ENCODE results near the gene MIPOL1. TPM values are rescaled to one million over a fixed set of nuclear protein-coding genes. Genes with fewer than 3 reads are reported as not detected.
A peak's percentile ranks its signal among the peaks of the same experiment; 100 is the strongest.

Gene MIPOL1
- total and polyA plus RNA-seq, 2 of the 13 experiments (the other 11 are each of a cell fraction or from before 2014, with no cell fraction given) = 8.6 to 34.2 TPM

DNA sequence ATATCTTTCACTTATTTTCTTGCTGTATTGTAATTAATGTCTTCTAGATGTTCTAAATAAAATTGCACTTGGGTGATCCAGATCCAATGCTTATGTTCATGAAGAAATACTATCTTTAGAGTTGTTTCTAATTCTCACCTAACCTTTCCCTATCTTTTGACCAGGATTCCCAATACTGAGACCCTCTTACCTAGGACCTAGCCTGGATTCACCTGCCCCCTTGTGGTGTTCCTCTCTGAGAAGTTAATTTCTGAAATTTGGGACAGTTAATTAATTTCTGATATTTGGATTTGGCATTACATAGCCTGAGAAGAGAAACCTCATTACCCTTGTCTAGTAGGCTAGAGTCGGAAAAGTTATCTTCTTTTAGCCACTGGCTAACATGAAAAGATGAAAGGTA is 367.8 kb downstream of the MIPOL1 start (continued):
- no peak for TF ChIP-seq SRSF4 (IDR thresholded peaks at IDR 0.05; ENCODE audit: low read depth, low read length, poor library complexity, severe bottlenecking)
- TF ChIP-seq RORA (CRISPR knock-in tag; IDR thresholded peaks at IDR 0.05) = no peak
- TF ChIP-seq, protein P1, sequence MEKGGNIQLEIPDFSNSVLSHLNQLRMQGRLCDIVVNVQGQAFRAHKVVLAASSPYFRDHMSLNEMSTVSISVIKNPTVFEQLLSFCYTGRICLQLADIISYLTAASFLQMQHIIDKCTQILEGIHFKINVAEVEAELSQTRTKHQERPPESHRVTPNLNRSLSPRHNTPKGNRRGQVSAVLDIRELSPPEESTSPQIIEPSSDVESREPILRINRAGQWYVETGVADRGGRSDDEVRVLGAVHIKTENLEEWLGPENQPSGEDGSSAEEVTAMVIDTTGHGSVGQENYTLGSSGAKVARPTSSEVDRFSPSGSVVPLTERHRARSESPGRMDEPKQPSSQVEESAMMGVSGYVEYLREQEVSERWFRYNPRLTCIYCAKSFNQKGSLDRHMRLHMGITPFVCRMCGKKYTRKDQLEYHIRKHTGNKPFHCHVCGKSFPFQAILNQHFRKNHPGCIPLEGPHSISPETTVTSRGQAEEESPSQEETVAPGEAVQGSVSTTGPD (CRISPR knock-in tag; IDR thresholded peaks at IDR 0.05) = no peak
- TF ChIP-seq BHLHE40 (IDR thresholded peaks at IDR 0.05; ENCODE audit: low read length) = no peak
- TF ChIP-seq TOE1 (CRISPR knock-in tag; IDR thresholded peaks at IDR 0.05) = peak; percentile 51; the same call in 1 of the 2 replicates
- TF ChIP-seq EP300 (IDR thresholded peaks at IDR 0.05; ENCODE audit: low read depth in 2 of 2, low read length in 2 of 2) = 0 out of 4 replicates have a peak, but pooled peaks of 1 of the 2 experiments have one; percentile 9
- no peak for TF ChIP-seq EP300 (CRISPR knock-in tag; IDR thresholded peaks at IDR 0.05; ENCODE audit: borderline replicate concordance)
- TF ChIP-seq ZNF337 (CRISPR knock-in tag; IDR thresholded peaks at IDR 0.05; ENCODE audit: borderline replicate concordance, low read depth) = peak; percentile 63; the same call in 1 of the 2 replicates
- no peak for TF ChIP-seq GLI4 (CRISPR knock-in tag; IDR thresholded peaks at IDR 0.05; ENCODE audit: borderline replicate concordance)
- TF ChIP-seq STAT5B (CRISPR knock-in tag; IDR thresholded peaks at IDR 0.05) = no peak
- peak; percentile 91 for TF ChIP-seq ZBTB7B (CRISPR knock-in tag; IDR thresholded peaks at IDR 0.05)
- peak; percentile 94 for TF ChIP-seq MIXL1 (CRISPR knock-in tag; IDR thresholded peaks at IDR 0.05)
- TF ChIP-seq ZNF121 (CRISPR knock-in tag; IDR thresholded peaks at IDR 0.05) = no peak
- peak; percentile 55; the same call in 1 of the 2 replicates for TF ChIP-seq ARID3A (IDR thresholded peaks at IDR 0.05; ENCODE audit: low read depth, low read length)
